GM23338 (cell line): ENCODE results near the gene NT5C2. TPM values are rescaled to one million over a fixed set of nuclear protein-coding genes. Genes with fewer than 3 reads are reported as not detected.

ENCODE experiments used
- ATAC-seq: fragments of 200-7000 bp; cut with Tn5 transposase; 3 replicates; pipeline ENCODE4 v1.9.1; 2020
- DNase-seq: peaks from one replicate; pipeline ENCODE4 v3.0.0-alpha.2; 2015; ENCODE audit warnings: low spot score
- H2AFZ ChIP-seq: fragments of 200-600 bp; sonication (generic); 2 replicates; pipeline ENCODE4 v1.8.0; 2016; ENCODE audit warnings: antibody characterized with exemption, mild to moderate bottlenecking, moderate library complexity
- H3F3A ChIP-seq: fragments of 200-600 bp; sonication (generic); replicated peaks from 2 replicates; pipeline ENCODE4 v1.8.0; 2017; ENCODE audit warnings: antibody characterized with exemption, mixed run types, low read depth
- H3K27ac ChIP-seq: fragments of 200-600 bp; sonication (generic); 2 replicates; pipeline ENCODE4 v1.6.1; 2016; ENCODE audit warnings: low read depth
- H3K27me3 ChIP-seq: fragments of 200-600 bp; sonication (generic); 2 replicates; pipeline ENCODE4 v1.8.0; 2016; ENCODE audit warnings: mild to moderate bottlenecking, mixed run types, moderate library complexity; ENCODE audit not compliant: insufficient read depth
- H3K36me3 ChIP-seq: fragments of 200-600 bp; sonication (generic); 2 replicates; pipeline ENCODE4 v1.8.0; 2016; ENCODE audit warnings: mild to moderate bottlenecking; ENCODE audit not compliant: insufficient read depth
- H3K4me1 ChIP-seq: fragments of 200-600 bp; sonication (generic); 2 replicates; pipeline ENCODE4 v1.8.0; 2016; ENCODE audit warnings: mild to moderate bottlenecking, moderate library complexity; ENCODE audit not compliant: insufficient read depth
- H3K4me2 ChIP-seq: fragments of 200-600 bp; sonication (generic); 2 replicates; pipeline ENCODE4 v1.7.1; 2017; ENCODE audit warnings: mixed run types
- H3K4me3 ChIP-seq: fragments of 200-600 bp; sonication (generic); 2 replicates; pipeline ENCODE4 v1.6.1; 2016; ENCODE audit warnings: mixed run types
- H3K79me2 ChIP-seq: fragments of 200-600 bp; sonication (generic); replicated peaks from 2 replicates; pipeline ENCODE4 v1.8.0; 2017; ENCODE audit warnings: mild to moderate bottlenecking; ENCODE audit not compliant: insufficient read depth
- H3K9me2 ChIP-seq: fragments of 200-600 bp; sonication (generic); 2 replicates; pipeline ENCODE4 v1.8.0; 2017; ENCODE audit not compliant: insufficient read depth
- H4K20me1 ChIP-seq: fragments of 200-600 bp; sonication (generic); replicated peaks from 2 replicates; pipeline ENCODE4 v1.8.0; 2017; ENCODE audit warnings: mild to moderate bottlenecking; ENCODE audit not compliant: insufficient read depth
- H3K27ac Mint-ChIP-seq: 2 replicates; pipeline ENCODE4 v1.8.0; 2020; ENCODE audit warnings: inconsistent platforms, mild to moderate bottlenecking, moderate library complexity, mixed read lengths
- H3K27me3 Mint-ChIP-seq: 3 replicates; pipeline ENCODE4 v1.8.0; 2022; ENCODE audit warnings: low read depth, mild to moderate bottlenecking, moderate library complexity, mixed read lengths, inconsistent platforms; ENCODE audit not compliant: insufficient read depth, poor library complexity
- H3K36me3 Mint-ChIP-seq: 3 replicates; pipeline ENCODE4 v1.8.0; 2021; ENCODE audit warnings: low read depth, mild to moderate bottlenecking, inconsistent platforms, moderate library complexity, mixed read lengths
- H3K4me1 Mint-ChIP-seq: 3 replicates; pipeline ENCODE4 v1.8.0; 2020; ENCODE audit warnings: mild to moderate bottlenecking, inconsistent platforms, mixed read lengths
- H3K4me3 Mint-ChIP-seq: 3 replicates; pipeline ENCODE4 v1.8.0; 2021; ENCODE audit warnings: moderate library complexity, mild to moderate bottlenecking, inconsistent platforms, mixed read lengths
- H3K9me3 Mint-ChIP-seq: 3 replicates; pipeline ENCODE4 v1.8.0; 2020; ENCODE audit warnings: moderate library complexity, mild to moderate bottlenecking, inconsistent platforms, mixed read lengths
- CREB1 ChIP-seq: fragments of 250-450 bp; sonication (Bioruptor Pico); IDR thresholded peaks from 2 replicates; pipeline ENCODE4 v1.5.0; 2020; ENCODE audit warnings: low read depth, mild to moderate bottlenecking, moderate library complexity
- EZH2 ChIP-seq: fragments of 200-600 bp; sonication (generic); IDR thresholded peaks from one replicate; pipeline ENCODE4 v1.8.0; 2017; ENCODE audit warnings: antibody characterized with exemption, mild to moderate bottlenecking, low read depth; ENCODE audit not compliant: unreplicated experiment
- EZH2phosphoT487 ChIP-seq: fragments of 200-600 bp; sonication (generic); IDR thresholded peaks from one replicate; pipeline ENCODE4 v1.8.1; 2018; ENCODE audit warnings: antibody characterized with exemption; ENCODE audit not compliant: unreplicated experiment
- JUNB ChIP-seq: IDR thresholded peaks from one replicate; pipeline ENCODE4 v1.6.1; 2016; ENCODE audit warnings: antibody characterized with exemption; ENCODE audit not compliant: unreplicated experiment
- NANOG ChIP-seq: IDR thresholded peaks from 2 replicates; pipeline ENCODE4 v1.6.1; 2016; ENCODE audit warnings: antibody characterized with exemption, borderline replicate concordance
- POLR2AphosphoS5 ChIP-seq: IDR thresholded peaks from 2 replicates; pipeline ENCODE4 v1.6.1; 2016; ENCODE audit warnings: antibody characterized with exemption, low read depth
- REST ChIP-seq: IDR thresholded peaks from one replicate; pipeline ENCODE4 v1.6.1; 2018; ENCODE audit warnings: antibody characterized with exemption; ENCODE audit not compliant: unreplicated experiment
- STAT1 ChIP-seq: IDR thresholded peaks from one replicate; pipeline ENCODE4 v1.6.1; 2016; ENCODE audit warnings: antibody characterized with exemption; ENCODE audit not compliant: unreplicated experiment
- ZNF114 ChIP-seq: fragments of 250-450 bp; sonication (Bioruptor Pico); IDR thresholded peaks from 2 replicates; pipeline ENCODE4 v1.5.0; 2020; ENCODE audit warnings: mild to moderate bottlenecking, moderate library complexity
- ZNF331 ChIP-seq: fragments of 250-450 bp; sonication (Bioruptor Pico); IDR thresholded peaks from 2 replicates; pipeline ENCODE4 v1.5.0; 2020; ENCODE audit warnings: low read depth, mild to moderate bottlenecking, moderate library complexity
- polyA plus RNA-seq: library from polyadenylated mRNA; unstranded; fragments of >200 nt; fragmentation: Nextera tagmentation; extraction: Ambion mirVana; gene quantifications from 2 replicates; pipeline ENCODE4 v1.2.1, GENCODE V29; 2016
- total RNA-seq: library from RNA; depleted of rRNA; stranded (reverse); fragments of >200 nt; shearing (Covaris generic); gene quantifications from 2 replicates; pipeline ENCODE4 v1.2.3, GENCODE V29; 2014
- TF ChIP-seq, protein P1 (sequence below): IDR thresholded peaks from 2 replicates; pipeline ENCODE4 v1.6.1; 2016; ENCODE audit warnings: antibody characterized with exemption
- TF ChIP-seq, protein P2 (sequence below), 2 experiments: fragments of 200-600 bp in 1 of 2; sonication (generic) in 1 of 2; conservative IDR thresholded peaks; 2 replicates each; pipeline versions ENCODE4 v1.5.1 to v1.6.1; 2016 to 2017; ENCODE audit warnings: antibody characterized with exemption in 2 of 2, low read depth in 2 of 2, mild to moderate bottlenecking in 2 of 2, moderate library complexity in 1 of 2
- TF ChIP-seq, protein P3 (sequence below): fragments of 250-450 bp; sonication (Bioruptor Pico); IDR thresholded peaks from 2 replicates; pipeline ENCODE4 v1.5.0; 2020; ENCODE audit warnings: mild to moderate bottlenecking, moderate library complexity

The NT5C2 gene
- total and polyA plus RNA-seq, 2 experiments from 2014 or later: 33.9 to 85.4 TPM

GRCh38 chr10:103198648-103199047 is 5.6 kb upstream of the NT5C2 start:
- TF ChIP-seq ZNF114: no peak
- TF ChIP-seq, protein P1, sequence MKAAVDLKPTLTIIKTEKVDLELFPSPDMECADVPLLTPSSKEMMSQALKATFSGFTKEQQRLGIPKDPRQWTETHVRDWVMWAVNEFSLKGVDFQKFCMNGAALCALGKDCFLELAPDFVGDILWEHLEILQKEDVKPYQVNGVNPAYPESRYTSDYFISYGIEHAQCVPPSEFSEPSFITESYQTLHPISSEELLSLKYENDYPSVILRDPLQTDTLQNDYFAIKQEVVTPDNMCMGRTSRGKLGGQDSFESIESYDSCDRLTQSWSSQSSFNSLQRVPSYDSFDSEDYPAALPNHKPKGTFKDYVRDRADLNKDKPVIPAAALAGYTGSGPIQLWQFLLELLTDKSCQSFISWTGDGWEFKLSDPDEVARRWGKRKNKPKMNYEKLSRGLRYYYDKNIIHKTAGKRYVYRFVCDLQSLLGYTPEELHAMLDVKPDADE: no peak
- TF ChIP-seq, protein P2, sequence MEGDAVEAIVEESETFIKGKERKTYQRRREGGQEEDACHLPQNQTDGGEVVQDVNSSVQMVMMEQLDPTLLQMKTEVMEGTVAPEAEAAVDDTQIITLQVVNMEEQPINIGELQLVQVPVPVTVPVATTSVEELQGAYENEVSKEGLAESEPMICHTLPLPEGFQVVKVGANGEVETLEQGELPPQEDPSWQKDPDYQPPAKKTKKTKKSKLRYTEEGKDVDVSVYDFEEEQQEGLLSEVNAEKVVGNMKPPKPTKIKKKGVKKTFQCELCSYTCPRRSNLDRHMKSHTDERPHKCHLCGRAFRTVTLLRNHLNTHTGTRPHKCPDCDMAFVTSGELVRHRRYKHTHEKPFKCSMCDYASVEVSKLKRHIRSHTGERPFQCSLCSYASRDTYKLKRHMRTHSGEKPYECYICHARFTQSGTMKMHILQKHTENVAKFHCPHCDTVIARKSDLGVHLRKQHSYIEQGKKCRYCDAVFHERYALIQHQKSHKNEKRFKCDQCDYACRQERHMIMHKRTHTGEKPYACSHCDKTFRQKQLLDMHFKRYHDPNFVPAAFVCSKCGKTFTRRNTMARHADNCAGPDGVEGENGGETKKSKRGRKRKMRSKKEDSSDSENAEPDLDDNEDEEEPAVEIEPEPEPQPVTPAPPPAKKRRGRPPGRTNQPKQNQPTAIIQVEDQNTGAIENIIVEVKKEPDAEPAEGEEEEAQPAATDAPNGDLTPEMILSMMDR (conservative IDR thresholded peaks at IDR 0.05; ENCODE audit: low read depth in 2 of 2): no peak
- no peak for TF ChIP-seq POLR2AphosphoS5
- no peak for TF ChIP-seq ZNF331 (CRISPR knock-in tag)
- TF ChIP-seq JUNB: no peak
- TF ChIP-seq STAT1: no peak
- no peak for TF ChIP-seq EZH2phosphoT487
- no peak for TF ChIP-seq EZH2
- TF ChIP-seq REST: no peak
- TF ChIP-seq, protein P3, sequence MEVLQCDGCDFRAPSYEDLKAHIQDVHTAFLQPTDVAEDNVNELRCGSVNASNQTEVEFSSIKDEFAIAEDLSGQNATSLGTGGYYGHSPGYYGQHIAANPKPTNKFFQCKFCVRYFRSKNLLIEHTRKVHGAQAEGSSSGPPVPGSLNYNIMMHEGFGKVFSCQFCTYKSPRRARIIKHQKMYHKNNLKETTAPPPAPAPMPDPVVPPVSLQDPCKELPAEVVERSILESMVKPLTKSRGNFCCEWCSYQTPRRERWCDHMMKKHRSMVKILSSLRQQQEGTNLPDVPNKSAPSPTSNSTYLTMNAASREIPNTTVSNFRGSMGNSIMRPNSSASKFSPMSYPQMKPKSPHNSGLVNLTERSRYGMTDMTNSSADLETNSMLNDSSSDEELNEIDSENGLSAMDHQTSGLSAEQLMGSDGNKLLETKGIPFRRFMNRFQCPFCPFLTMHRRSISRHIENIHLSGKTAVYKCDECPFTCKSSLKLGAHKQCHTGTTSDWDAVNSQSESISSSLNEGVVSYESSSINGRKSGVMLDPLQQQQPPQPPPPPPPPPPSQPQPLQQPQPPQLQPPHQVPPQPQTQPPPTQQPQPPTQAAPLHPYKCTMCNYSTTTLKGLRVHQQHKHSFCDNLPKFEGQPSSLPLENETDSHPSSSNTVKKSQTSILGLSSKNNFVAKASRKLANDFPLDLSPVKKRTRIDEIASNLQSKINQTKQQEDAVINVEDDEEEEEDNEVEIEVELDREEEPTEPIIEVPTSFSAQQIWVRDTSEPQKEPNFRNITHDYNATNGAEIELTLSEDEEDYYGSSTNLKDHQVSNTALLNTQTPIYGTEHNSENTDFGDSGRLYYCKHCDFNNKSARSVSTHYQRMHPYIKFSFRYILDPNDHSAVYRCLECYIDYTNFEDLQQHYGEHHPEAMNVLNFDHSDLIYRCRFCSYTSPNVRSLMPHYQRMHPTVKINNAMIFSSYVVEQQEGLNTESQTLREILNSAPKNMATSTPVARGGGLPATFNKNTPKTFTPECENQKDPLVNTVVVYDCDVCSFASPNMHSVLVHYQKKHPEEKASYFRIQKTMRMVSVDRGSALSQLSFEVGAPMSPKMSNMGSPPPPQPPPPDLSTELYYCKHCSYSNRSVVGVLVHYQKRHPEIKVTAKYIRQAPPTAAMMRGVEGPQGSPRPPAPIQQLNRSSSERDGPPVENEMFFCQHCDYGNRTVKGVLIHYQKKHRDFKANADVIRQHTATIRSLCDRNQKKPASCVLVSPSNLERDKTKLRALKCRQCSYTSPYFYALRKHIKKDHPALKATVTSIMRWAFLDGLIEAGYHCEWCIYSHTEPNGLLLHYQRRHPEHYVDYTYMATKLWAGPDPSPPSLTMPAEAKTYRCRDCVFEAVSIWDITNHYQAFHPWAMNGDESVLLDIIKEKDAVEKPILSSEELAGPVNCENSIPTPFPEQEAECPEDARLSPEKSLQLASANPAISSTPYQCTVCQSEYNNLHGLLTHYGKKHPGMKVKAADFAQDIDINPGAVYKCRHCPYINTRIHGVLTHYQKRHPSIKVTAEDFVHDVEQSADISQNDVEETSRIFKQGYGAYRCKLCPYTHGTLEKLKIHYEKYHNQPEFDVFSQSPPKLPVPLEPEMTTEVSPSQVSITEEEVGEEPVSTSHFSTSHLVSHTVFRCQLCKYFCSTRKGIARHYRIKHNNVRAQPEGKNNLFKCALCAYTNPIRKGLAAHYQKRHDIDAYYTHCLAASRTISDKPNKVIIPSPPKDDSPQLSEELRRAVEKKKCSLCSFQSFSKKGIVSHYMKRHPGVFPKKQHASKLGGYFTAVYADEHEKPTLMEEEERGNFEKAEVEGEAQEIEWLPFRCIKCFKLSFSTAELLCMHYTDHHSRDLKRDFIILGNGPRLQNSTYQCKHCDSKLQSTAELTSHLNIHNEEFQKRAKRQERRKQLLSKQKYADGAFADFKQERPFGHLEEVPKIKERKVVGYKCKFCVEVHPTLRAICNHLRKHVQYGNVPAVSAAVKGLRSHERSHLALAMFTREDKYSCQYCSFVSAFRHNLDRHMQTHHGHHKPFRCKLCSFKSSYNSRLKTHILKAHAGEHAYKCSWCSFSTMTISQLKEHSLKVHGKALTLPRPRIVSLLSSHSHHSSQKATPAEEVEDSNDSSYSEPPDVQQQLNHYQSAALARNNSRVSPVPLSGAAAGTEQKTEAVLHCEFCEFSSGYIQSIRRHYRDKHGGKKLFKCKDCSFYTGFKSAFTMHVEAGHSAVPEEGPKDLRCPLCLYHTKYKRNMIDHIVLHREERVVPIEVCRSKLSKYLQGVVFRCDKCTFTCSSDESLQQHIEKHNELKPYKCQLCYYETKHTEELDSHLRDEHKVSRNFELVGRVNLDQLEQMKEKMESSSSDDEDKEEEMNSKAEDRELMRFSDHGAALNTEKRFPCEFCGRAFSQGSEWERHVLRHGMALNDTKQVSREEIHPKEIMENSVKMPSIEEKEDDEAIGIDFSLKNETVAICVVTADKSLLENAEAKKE (CRISPR knock-in tag): no peak
- no peak for TF ChIP-seq CREB1 (CRISPR knock-in tag)
- TF ChIP-seq NANOG: no peak
- Mint-ChIP-seq H3K27me3 (peaks cover 8% of the 10 kb centered on the region), H3K36me3 (no peaks in the 10 kb centered on the region), H3K4me1 (peaks cover 24% of the 10 kb centered on the region), H3K9me3 (no peaks in the 10 kb centered on the region), H3K4me3 (no peak overlapping the region), H3K27ac (no peak overlapping the region; the same call in 1 of the 2 replicates)
- no peak for DNase-seq
- Histone ChIP-seq H3K4me2 (no peak overlapping the region), H3K27ac (no peak overlapping the region), H3K79me2 (no peaks in the 10 kb centered on the region), H3F3A (peaks cover 5% of the 10 kb centered on the region; the same call in 1 of the 2 replicates), H3K4me3 (no peak overlapping the region), H3K36me3 (no peaks in the 10 kb centered on the region), H3K4me1 (peaks cover 25% of the 10 kb centered on the region), H4K20me1 (no peaks in the 10 kb centered on the region), H3K27me3 (peaks cover 8% of the 10 kb centered on the region), H2AFZ (no peak overlapping the region), H3K9me2 (no peaks in the 10 kb centered on the region)
- no peak for ATAC-seq
